BJ (cell line): ENCODE data around the gene CEMIP2. TPM values are rescaled to one million over a fixed set of nuclear protein-coding genes. Genes with fewer than 3 reads are reported as not detected.

Experiments
- CTCF ChIA-PET: fragments of 350-600 bp; formaldehyde crosslinking; extraction: SDS; loops from one replicate; lab custom pipeline; 2021; ENCODE audit warnings: antibody characterized with exemption, inconsistent platforms; lab: Yijun Ruan, JAX
- POLR2A ChIA-PET: fragments of 300-600 bp; sonication (Branson Sonifier 250); formaldehyde crosslinking; extraction: SDS; loops from one replicate; lab custom pipeline; 2021; ENCODE audit warnings: antibody characterized with exemption; lab: Charles Lee
- DNase-seq: peaks from one replicate; pipeline ENCODE4 v3.0.0-alpha.2; 2011; ENCODE audit warnings: low read depth
- H3K27me3 ChIP-seq: 2 replicates; pipeline ENCODE4 v1.6.0; 2011; ENCODE audit warnings: low read length; ENCODE audit not compliant: control insufficient read depth, insufficient read depth
- H3K36me3 ChIP-seq: 2 replicates; pipeline ENCODE4 v1.5.1; 2011; ENCODE audit warnings: low read length; ENCODE audit not compliant: control insufficient read depth, insufficient read depth
- H3K4me3 ChIP-seq: 2 replicates; pipeline ENCODE4 v1.5.1; 2011; ENCODE audit warnings: low read depth, mild to moderate bottlenecking, control low read depth, low read length
- polyA plus RNA-seq: library from polyadenylated mRNA; depleted of rRNA; stranded (reverse); fragments of >200 nt; gene quantifications from 2 replicates; pipeline ENCODE4 v1.2.3, GENCODE V29; 2011
- TF ChIP-seq, protein P1 (sequence below): IDR thresholded peaks from 2 replicates; pipeline ENCODE4 v1.5.1; 2011; ENCODE audit warnings: low read depth, mild to moderate bottlenecking, control low read depth, inconsistent platforms, low read length, moderate library complexity; ENCODE audit not compliant: insufficient read depth

The CEMIP2 gene
- polyA plus RNA-seq, 1 experiment = 120 TPM

DNA sequence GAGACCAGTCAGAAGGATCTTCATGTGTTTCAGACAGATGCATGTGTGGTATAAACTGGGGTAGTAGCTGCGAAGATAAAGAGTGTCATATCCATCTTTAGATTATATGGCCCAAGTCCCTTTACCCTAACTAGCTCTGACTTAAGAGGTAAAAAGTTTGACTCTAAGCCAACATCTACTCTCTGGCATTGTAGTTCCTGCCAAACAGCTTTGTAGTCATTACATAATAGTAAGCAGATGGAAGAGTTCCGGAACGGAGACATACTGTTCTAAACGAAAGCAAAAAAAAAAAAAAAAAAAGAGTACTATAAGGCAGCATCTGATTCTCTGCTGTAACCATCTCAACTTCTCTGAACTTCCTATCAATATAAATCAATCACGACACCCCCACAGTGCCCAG, 48.8 kb downstream of the CEMIP2 start:
- TF ChIP-seq, protein P1, sequence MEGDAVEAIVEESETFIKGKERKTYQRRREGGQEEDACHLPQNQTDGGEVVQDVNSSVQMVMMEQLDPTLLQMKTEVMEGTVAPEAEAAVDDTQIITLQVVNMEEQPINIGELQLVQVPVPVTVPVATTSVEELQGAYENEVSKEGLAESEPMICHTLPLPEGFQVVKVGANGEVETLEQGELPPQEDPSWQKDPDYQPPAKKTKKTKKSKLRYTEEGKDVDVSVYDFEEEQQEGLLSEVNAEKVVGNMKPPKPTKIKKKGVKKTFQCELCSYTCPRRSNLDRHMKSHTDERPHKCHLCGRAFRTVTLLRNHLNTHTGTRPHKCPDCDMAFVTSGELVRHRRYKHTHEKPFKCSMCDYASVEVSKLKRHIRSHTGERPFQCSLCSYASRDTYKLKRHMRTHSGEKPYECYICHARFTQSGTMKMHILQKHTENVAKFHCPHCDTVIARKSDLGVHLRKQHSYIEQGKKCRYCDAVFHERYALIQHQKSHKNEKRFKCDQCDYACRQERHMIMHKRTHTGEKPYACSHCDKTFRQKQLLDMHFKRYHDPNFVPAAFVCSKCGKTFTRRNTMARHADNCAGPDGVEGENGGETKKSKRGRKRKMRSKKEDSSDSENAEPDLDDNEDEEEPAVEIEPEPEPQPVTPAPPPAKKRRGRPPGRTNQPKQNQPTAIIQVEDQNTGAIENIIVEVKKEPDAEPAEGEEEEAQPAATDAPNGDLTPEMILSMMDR = no peak
- CTCF ChIA-PET = interaction anchor here (0.6 to 2.1 kb wide), 5 partner anchors 10 to 1303 kb away, joined by 3 to 7 read pairs (median 3); no protein-coding TSS in a partner anchor
- H3K27me3 ChIP-seq = no peaks in the 10 kb centered on the region
- peaks cover 12% of the 10 kb centered on the region for H3K36me3 ChIP-seq
- H3K4me3 ChIP-seq = no peak overlapping the region
- POLR2A ChIA-PET = interaction anchor here (0.7 kb wide), 1 partner anchor 91 kb away, joined by 17 read pairs; no protein-coding TSS in a partner anchor
- peak; percentile 65 for DNase-seq

DNA sequence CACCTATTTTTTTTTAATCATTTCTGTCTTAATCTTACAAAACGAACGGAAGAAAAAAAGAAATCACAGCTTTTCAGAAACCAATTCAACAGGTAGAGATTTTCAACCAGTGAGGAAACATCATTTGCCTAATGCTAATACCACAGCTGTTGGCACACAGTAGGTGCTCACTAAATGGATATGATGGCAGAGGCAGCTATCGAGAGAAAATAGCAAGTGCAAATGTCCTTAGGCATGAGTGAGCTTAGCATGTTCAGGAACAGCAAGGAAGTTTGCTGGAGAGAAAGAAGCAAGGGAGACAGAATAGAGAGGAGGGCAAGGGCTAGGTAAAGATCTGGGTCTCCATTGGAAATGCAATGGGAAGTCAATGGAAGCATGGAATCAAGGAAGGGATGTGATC, 49.2 kb downstream of the CEMIP2 start:
- Histone ChIP-seq H3K36me3 (peaks cover 13% of the 10 kb centered on the region), H3K27me3 (no peaks in the 10 kb centered on the region), H3K4me3 (no peak overlapping the region)
- no peak for DNase-seq
- CTCF ChIA-PET = interaction anchor here (0.9 to 2.1 kb wide), 3 partner anchors 9 to 18 kb away, joined by 3 to 7 read pairs (median 5); no protein-coding TSS in a partner anchor
- TF ChIP-seq, protein P1 = no peak
- POLR2A ChIA-PET = interaction anchor here (0.7 kb wide), 1 partner anchor 90 kb away, joined by 17 read pairs; no protein-coding TSS in a partner anchor

DNA sequence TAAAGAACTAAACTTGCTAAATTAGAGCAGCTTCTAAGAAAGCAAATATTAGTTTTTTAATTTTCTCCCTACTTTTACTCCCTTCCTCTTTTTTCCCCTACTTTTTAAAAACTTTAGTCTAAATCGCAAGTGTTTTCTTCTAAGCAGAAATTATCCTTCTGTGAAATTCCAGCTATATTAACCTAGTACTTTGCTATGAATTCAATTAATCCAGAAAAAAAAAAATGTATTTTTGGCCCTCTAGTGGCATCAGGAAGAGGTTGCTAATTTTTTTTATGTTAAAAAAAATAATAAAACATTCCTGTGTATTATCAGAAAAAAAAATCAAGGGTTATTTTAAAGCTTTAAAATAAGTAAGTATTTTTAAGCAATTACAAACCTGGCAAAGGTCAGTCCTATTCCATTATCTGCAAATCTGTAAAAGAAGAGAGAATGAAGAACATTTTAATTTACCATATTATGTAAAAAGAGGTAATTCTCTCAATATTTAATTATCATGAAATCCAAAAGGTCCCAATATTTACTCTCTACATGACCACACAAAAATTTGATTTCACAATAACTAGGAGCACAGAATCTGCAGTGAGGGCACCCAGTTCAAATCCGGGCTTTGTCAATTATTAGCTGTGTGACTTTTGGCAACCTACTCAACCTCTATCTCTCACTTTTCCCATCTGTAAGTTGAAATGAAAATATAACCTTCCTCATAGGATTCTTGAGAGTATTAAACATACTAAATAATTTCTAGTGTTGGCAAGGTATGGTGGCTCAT, 52.0 kb downstream of the CEMIP2 start:
- CTCF ChIA-PET = interaction anchor here (0.9 to 2.4 kb wide), 11 partner anchors 9 to 46 kb away, joined by 3 to 11 read pairs (median 4); no protein-coding TSS in a partner anchor
- no peaks in the 10 kb centered on the region for H3K27me3 ChIP-seq
- TF ChIP-seq, protein P1 = peak; percentile 46
- H3K4me3 ChIP-seq = no peak overlapping the region
- POLR2A ChIA-PET = interaction anchor here (0.6 kb wide), 1 partner anchor 1587 kb away, joined by 5 read pairs; no protein-coding TSS in a partner anchor
- H3K36me3 ChIP-seq = peaks cover 18% of the 10 kb centered on the region
- DNase-seq = no peak

DNA sequence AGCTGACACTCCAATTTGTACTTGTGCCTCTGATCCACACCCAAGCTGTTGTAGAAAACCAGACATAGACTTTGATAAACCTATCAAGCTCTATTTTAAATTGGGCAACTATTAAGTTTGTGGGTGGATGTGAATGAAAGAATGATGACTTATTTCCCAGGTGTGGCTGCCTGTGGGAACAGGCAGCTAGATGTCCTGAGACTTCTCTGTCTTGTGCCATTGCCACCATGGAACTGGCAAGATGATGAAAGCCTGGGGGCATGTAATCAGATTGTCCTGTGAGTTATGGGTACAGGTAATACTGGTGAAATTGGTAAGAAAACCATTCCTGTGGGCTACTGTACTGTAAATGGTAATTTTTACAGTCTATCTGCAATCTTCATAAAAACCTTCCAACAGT, 57.5 kb downstream of the CEMIP2 start:
- H3K4me3 ChIP-seq = no peak overlapping the region
- ChIA-PET POLR2A (no interaction called here), CTCF (interaction anchor here (2.1 kb wide), 1 partner anchor 9 kb away, joined by 7 read pairs; no protein-coding TSS in a partner anchor)
- no peaks in the 10 kb centered on the region for H3K27me3 ChIP-seq
- TF ChIP-seq, protein P1 = no peak
- DNase-seq = no peak
- H3K36me3 ChIP-seq = peaks cover 25% of the 10 kb centered on the region

DNA sequence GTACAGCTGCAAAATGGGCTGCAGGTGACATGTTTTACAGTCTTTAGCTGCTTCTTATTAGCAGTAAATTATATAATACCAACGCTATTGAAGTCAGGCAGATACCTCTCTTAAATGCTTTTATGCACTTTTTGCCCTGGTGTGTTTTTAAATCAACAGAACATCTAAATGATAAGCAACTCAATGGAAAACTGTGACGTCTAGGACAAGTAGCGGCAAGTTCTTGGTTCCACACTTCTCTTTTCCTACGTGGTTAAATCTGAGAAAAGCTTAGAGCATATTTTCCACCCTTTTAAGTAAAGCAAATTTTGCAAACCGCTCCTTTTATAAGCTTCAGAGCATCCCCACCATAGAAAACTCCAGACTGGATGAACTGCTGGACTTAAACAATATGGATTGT, 58.1 kb downstream of the CEMIP2 start:
- no peak for DNase-seq
- TF ChIP-seq, protein P1 = no peak
- Histone ChIP-seq H3K4me3 (no peak overlapping the region), H3K27me3 (no peaks in the 10 kb centered on the region), H3K36me3 (peaks cover 23% of the 10 kb centered on the region)
- POLR2A ChIA-PET = no interaction called here
- CTCF ChIA-PET = interaction anchor here (0.7 to 2.1 kb wide), 2 partner anchors 10 to 14 kb away, joined by 3 to 7 read pairs; no protein-coding TSS in a partner anchor
